Inflammatory macrophage treated with lipopolysaccharide for 1 hour (primary cell): ENCODE results near the gene DDN.

Experiments used
- DNase-seq, 2 donors: peaks; one replicate each; pipeline ENCODE4 v3.0.0-alpha.2; 2020 to 2022

The DDN gene

DNA sequence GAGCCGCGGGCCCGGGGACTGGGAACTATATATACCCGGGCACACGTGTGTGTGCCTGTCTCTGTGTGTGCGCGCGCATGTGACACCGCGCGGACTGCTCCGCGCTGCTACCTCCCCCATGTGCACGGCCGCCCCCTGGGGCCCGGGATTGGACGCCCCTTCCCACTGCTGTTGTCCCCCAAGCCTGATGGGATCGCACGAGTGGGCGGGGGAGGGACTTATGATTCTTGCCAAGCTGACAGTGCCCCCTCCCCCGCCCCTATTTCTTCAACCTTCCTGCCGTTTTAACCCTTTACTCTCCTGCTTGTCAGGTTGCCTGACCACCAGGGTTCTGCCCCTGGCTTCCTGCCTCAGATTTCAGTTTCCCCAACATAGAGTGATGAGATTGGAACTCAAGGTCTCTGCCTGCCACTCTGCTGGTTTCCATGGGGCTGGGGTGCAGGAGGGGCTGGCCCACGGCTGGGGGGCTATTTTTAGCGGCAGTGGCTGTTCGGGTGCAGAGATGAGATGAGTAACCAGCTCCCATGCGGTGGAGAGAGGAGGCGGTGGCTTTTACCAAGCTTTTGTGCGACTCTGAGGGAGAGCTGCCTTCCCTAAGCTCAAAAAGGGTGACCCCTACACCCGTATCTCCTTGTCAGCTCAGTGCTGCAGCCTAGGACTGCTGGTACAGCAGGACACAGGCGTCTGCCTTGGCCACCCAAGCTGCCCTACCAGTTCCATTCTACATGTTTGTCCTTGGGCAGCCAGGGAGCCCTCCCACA is at the start of gene DDN:
Gene DDN (minus strand): TSS at position 5 of the 761 bp plus-strand sequence. CDS start 88 bp downstream, outside the sequence.
- DNase-seq = no peak

DNA sequence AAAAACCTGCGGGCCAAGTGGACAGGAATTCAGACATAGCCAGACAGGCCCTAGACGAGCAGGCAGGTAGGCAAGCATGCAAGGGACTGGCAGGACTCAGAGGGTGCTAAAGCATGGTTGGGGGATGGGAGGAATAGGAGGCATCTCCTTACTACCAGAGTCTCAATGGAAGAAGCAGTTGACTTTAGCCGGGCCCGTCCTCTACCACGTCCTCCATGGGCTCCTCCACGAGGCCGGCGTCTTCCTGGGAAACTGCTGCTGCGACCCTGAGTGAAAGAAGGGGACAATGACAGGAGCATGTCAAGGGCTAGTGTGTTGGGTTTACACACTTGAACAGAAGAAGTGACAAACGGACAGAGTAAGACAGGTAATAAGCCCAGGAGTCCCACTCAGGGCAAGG is 49.8 kb upstream of the DDN start:
- no peak for DNase-seq

- DNase-seq = no peak
These were observed 47.1 kb upstream of the DDN start for GRCh38 chr12:49046129-49046895.

GRCh38 chr12:49044660-49045059 is 45.5 kb upstream of the DDN start:
- DNase-seq = no peak

GRCh38 chr12:49043856-49044258 is 44.7 kb upstream of the DDN start:
- DNase-seq = peak; percentile 38 to 71

GRCh38 chr12:49043241-49043640 is 44.1 kb upstream of the DDN start:
- DNase-seq = no peak

GRCh38 chr12:49041881-49042484 is 42.8 kb upstream of the DDN start:
- DNase-seq = no peak

GRCh38 chr12:49041036-49041880 is 42.1 kb upstream of the DDN start:
- no peak for DNase-seq

GRCh38 chr12:49040364-49040855 is 41.2 kb upstream of the DDN start:
- no peak for DNase-seq

DNA sequence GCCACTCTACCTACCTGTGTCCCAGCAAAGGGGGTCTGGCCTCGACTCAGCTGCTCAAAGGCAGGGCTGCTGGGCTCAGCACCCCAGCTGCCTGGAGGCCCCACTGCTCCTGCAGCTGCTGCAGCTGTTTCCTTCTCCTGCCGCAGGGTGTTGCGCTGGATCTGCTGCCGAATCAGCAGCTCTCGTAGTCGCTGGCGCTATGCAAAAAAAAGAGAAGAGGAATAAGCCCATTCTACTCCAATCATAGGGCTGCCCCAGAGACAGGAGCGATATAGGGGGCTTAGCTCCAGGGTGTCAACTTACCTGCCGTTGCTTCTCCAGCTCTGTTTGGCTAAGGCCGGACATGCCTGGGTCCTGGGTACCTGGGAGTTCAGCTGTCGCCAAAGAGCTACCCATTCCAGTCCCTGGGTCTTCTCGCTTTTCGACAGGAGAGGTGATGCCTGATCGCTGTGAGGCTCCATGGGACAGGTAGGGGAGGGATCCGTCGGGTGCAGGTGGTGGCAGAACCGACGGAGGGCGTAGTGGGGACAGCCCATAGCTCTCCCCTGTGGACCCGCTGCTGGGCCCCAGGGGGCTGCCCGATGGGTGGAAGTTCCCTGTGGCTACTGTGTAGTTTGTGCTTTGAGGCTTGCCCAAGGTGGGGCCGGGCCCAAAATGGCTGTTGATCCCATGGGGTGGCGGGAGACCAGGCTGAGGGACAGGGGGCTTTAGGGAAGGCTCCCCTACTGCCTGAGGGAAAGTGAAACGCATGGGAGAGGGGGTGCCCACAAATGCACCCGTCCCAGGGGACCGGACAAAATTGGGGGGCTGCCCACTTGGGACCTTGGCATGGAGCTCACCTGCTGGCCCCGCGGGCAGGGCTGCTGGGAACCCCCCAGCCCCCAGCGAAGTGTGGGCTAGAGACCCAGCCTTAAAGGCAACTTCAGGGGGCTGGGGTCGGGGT is 40.5 kb upstream of the DDN start:
- DNase-seq = no peak

- no peak for DNase-seq
These were observed 39.2 kb upstream of the DDN start for GRCh38 chr12:49038291-49038955.

- DNase-seq = no peak
These were observed 38.7 kb upstream of the DDN start for GRCh38 chr12:49037947-49038237.

DNA sequence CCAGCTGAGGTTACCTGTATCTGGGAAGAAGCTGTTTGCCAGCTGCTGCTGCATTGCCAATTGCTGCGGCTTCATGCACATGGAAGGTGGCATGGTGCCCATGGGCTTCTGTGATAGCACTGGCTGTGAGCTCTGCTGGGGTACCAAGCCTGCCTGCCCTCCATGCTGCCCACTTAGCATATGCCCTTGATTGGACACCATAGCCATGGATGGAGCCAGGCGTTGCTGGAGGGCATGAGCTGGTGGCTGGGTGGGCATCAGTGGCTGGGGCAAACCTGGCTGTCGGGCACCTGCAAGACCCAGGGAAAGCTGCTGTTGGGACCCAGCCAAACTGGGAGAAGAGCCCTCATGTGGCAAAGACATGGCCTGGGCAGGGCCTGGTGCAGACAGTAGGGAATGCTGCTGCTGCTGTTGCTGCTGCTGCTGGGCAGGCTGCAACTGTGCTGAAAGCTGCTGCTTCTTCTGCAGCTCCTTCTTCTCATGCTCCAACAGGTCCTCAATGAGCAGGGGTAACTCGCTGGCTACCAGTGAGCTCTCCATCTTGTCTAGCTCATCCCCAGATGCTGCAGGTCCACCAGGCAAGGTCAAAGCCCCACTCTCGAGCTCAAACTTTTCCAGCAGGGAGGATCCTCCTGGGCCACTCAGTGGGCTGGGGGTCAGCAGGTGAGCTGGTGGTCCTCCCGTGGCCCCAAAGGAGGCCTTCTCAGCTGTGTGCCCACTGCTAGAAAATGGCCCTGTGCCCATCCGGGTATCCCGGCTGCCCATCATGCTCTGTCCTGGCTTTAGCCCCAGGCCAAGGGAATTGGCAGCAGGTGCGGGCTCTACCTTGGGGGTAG is 38.2 kb upstream of the DDN start:
- DNase-seq = no peak

DNA sequence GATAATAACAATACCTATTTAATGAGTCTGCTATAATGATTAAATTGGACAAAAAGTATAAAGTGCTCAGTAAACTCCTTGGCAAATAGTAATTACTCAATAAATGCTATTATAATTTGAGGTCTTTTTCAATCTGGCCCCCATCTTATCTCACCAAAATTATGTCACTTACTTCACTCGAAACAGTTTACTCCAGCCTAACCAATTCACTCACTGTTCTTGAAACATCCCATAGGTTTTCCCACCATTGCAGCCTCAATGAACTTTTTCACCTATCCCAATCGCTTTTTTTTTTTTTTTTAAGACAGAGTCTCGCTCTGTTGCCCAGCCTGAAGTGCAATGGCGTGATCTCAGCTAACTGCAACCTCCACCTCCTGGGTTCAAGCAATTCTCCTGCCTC is 36.9 kb upstream of the DDN start:
- DNase-seq = no peak

DNA sequence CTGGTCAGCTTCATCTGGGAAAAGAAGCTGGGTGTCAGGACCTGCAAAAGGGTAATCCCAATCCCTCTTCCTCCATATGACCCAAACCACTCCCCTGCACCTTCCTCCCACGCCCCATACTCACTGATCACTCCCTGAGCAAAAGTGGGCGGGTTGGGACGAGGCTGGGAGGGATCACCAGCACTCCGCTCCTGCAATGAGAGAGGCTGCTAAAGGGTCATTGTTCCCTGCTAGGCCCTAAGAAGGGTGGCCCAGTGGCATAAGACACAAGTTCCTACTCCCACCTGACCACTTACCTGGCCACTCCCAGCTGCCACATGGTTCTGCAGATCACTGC is 35.1 kb upstream of the DDN start:
- no peak for DNase-seq

DNA sequence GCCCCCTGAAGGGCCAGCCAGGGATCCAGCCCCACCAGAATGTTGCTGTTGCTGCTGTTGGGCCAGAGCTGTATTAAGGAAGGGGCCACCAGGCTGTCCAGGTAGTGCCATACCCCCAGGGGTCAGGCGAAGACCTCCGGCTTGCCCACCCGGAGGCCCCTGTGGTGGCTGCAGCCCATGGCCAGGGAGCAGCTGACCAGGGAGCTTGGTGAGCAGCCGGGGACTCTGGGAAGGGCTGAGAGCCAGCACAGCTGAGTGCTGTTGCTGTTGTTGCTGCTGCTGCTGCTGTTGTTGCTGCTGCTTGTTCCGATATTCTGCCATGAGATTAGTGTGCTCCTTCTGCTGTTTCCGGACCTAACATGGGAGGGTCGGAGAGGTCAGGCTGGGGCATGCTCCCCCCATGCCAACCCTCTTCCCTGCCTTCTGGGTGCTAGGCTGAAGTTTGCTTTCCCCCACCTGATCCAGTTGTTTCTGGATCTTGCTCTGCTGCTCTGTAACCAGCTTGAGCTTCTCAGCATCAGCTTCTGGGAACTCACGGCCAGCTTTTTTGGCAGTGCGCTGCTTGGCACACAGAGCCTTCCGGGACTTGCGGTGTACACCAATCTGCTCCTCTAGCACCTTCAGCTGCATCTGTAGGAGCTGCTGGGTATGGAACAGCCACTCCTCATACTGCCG is 34.6 kb upstream of the DDN start:
- no peak for DNase-seq

DNA sequence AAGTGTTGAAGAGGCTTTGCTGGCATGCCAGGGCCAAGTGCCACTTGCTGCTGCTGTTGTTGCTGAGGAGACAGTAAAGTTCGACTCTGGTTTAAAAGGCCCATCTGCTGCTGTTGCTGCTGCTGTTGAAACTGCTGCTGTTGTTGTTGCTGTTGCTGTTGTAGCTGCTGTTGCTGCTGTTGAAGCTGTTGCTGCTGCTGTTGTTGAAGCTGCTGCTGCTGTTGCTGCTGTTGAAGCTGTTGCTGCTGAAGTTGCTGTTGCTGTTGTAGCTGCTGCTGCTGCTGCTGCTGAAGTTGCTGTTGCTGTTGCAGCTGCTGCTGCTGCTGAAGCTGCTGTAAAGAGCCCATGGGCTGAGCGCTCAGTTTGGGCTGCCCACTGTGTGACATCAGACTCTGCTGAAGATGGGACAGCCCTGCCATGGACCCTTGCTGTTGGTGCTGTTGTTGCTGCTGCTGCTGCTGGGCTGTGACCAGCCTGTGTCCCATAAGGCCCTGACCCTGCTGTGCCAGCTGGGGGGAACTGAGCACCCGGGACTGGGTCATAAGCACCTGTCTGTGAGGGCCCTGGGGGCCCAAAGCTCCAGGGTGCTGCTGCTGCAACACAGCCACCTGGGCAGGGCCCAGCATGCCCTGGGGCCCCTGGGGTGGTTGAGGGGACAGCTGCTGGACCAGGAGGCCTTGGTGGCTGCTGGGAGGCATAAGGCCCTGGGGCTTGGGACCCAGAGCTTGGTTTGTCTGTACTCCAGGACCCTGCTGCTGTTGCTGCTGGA is 33.7 kb upstream of the DDN start:
- no peak for DNase-seq

DNA sequence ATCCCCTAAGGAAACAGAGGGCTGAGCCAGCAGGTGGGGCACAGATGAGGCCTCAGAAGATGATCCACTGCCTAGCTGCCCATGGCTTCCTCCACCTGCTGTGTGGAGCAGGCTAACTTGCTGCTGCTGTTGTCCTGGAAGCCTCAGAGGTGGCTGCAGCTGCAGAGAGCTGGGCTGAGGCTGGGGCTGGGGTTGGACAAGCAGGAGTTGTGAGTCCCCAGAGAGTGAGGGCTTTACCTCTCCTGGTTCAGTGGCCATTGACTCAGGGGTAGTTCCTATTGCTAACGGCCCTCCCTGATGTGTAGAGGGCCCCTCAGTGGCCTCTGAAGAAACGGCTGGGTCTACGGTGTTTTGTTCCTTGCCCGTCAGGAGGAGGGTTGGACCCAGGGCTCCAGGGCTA is 33.1 kb upstream of the DDN start:
- no peak for DNase-seq

DNA sequence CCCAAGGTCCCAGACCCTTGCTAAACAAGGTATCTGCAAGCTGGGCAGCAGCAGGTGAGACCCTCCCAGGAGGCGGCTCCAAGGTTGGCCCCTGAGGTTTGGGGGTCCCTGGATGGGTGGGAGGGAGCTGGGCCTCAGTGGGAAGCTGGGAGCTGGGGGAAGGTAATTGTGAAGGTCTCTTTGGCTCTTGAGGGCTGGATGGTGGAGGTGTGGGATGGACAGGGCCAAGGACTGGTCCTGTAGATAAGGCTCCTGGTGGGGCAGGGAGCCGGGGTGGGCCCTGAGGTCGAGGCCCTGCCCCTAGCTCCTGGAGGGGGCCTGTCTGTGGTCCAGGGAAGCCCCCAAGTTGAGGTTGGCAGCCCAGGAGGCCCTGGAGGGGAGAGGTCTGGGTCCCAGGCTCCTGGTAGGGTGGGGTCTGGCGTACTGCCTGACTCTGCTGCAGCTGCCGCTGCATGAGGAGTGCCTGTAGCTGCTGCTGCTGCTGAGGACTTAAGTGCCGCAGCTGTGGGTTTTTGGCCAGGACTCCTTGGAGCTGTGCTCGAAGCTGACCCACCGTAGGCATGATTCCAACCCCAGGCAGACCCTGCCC is 32.5 kb upstream of the DDN start:
- DNase-seq = no peak
